ENCODE data around the gene CLMN. TPM values are rescaled to one million over a fixed set of nuclear protein-coding genes. Genes with fewer than 3 reads are reported as not detected.

Gene CLMN
- total RNA-seq, 1 donor from 2014 or later: 19.6 TPM

DNA sequence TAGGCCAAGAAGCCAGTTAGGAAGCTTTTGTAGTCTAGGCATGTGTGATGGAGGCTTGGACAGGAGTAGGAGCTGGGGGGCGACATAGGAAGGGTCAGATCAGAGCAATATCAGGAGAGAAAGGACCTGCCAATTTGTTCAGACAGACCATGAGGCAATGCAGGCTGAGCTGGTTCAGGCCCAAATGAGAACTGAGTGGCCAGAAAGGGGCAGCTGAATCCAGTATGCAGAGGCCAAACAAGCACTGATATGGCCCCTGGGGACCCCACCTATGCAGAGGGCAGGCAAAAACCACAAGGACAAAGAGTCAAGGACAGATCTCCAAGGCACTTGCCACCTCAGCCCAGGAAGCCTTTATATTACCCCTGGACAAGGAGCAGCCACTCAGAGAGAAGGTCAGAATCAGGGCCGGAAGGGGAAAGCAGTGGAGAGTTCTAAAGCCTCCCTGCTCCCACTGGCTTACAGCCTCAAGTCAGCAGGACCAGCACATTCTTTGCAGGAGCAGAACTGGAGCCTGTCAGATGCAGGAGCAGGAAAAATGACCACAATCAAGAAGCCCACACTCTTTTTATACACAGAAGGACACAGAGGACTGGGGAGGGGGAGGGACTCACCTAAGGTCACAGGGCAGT, 37.2 kb downstream of the CLMN start:
- no peak for TF ChIP-seq POLR2AphosphoS5 (IDR thresholded peaks at IDR 0.05; ENCODE audit: insufficient read depth in 1 of 2, low read depth in 1 of 2)
- TF ChIP-seq POLR2A (IDR thresholded peaks at IDR 0.05): no peak
- H3K27ac ChIP-seq: no peak overlapping the region
- H3K27me3 ChIP-seq: no peaks in the 10 kb centered on the region
- no peaks in the 10 kb centered on the region for H3K36me3 ChIP-seq
- peak in 1 of 2 donors; percentile 91 for DNase-seq (ENCODE audit: extremely low spot score in 2 of 2)
- intact Hi-C loops (cut with DNase I): no loop called here
- H3K4me1 ChIP-seq: no peaks in the 10 kb centered on the region
- no peak overlapping the region for H3K4me3 ChIP-seq
- H3K9me3 ChIP-seq: no peaks in the 10 kb centered on the region

DNA sequence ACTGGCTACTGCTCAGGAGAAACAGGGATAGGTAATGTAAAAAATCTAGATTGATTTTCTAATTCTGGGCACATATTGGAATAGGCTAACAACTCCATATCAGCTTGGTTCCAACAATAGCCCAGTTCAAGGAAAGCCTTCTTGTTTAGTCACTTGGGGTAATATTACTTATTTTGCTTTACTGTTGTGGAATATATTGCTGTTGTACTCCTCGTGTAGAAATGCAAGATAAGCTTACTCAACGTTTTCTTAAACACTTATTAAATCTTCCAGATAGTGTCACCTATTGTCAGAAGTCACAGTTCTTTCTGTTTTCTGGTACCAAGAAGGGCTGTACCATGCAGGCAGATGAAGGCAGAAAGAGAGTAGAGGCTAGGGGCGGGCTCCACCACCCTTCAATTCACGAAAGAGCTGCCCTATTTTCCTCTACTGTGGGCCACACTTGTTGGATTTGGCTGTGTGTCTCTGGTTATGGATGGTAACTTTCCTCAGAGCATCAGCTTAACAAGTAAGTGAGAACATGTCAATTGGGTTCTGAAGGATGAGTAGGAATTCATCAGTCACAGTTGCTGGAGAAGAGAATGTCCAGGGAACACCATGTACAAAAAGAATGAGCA, 38.0 kb downstream of the CLMN start:
- Histone ChIP-seq H3K4me3 (no peak overlapping the region), H3K27me3 (no peaks in the 10 kb centered on the region), H3K9me3 (no peaks in the 10 kb centered on the region), H3K4me1 (no peaks in the 10 kb centered on the region), H3K27ac (no peak overlapping the region), H3K36me3 (no peaks in the 10 kb centered on the region)
- TF ChIP-seq POLR2AphosphoS5 (IDR thresholded peaks at IDR 0.05; ENCODE audit: insufficient read depth in 1 of 2, low read depth in 1 of 2) (no peak), POLR2A (IDR thresholded peaks at IDR 0.05) (no peak), CTCF (IDR thresholded peaks at IDR 0.05) (no peak)
- DNase-seq (ENCODE audit: extremely low spot score in 2 of 2): peak in 1 of 2 donors; percentile 70
- intact Hi-C loops (cut with DNase I): no loop called here

- H3K9me3 ChIP-seq: no peaks in the 10 kb centered on the region
- H3K4me1 ChIP-seq: peaks cover 7% of the 10 kb centered on the region
- DNase-seq (ENCODE audit: extremely low spot score in 2 of 2): no peak
- intact Hi-C loops (cut with DNase I): no loop called here
- H3K4me3 ChIP-seq: no peak overlapping the region
- H3K27ac ChIP-seq: no peak overlapping the region
- TF ChIP-seq CTCF (IDR thresholded peaks at IDR 0.05): no peak
- TF ChIP-seq POLR2A (IDR thresholded peaks at IDR 0.05): no peak
- no peak for TF ChIP-seq POLR2AphosphoS5 (IDR thresholded peaks at IDR 0.05; ENCODE audit: insufficient read depth in 1 of 2, low read depth in 1 of 2)
- H3K27me3 ChIP-seq: no peaks in the 10 kb centered on the region
- H3K36me3 ChIP-seq: no peaks in the 10 kb centered on the region
Observed at GRCh38 chr14:95275494-95275893, 44.2 kb downstream of the CLMN start.

DNA sequence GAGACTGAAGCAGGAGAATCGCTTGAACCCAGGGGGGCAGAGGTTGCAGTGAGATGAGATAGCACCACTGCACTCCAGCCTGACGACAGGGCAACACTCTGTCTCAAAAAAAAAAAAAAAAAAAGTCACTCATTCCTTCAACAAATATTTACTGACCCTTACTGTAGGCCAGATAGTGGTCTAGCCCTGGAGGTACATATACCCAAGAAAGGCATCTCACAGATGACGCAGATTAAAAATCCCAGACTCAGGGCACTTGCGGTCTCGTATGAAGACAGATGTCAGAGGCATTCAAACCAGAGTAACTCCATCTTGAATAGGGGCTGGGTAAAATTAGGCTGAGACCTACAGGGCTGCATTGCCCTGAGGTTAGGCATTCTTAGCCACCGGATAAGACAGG, 44.8 kb downstream of the CLMN start:
- TF ChIP-seq POLR2A (IDR thresholded peaks at IDR 0.05): no peak
- no peak for TF ChIP-seq CTCF (IDR thresholded peaks at IDR 0.05)
- TF ChIP-seq POLR2AphosphoS5 (IDR thresholded peaks at IDR 0.05; ENCODE audit: insufficient read depth in 1 of 2, low read depth in 1 of 2): no peak
- Histone ChIP-seq H3K9me3 (no peaks in the 10 kb centered on the region), H3K36me3 (no peaks in the 10 kb centered on the region), H3K27ac (no peak overlapping the region), H3K4me1 (peaks cover 7% of the 10 kb centered on the region), H3K27me3 (no peaks in the 10 kb centered on the region), H3K4me3 (no peak overlapping the region)
- intact Hi-C loops (cut with DNase I): no loop called here
- no peak for DNase-seq (ENCODE audit: extremely low spot score in 2 of 2)

DNA sequence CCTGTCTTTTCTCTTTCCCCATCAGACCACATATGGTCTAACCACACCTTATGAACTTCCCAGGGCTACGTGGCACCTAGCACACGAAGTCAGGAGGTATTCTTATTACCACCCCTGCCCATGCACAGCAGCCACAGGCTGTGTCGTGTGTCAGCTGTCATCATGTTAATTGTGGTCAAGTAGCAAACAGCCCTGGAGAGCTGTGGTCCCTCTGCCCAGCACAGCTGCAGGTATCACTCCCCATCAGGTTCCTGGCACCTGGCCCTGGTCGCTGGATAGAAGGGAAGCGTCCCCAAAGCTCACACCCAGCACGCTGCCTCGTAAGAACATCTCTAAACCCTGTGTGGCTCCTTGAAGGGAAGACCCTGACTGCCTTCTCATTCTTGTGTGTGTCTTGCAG, 45.4 kb downstream of the CLMN start:
- no peak for DNase-seq (ENCODE audit: extremely low spot score in 2 of 2)
- no peak overlapping the region for H3K4me3 ChIP-seq
- no peaks in the 10 kb centered on the region for H3K36me3 ChIP-seq
- intact Hi-C loops (cut with DNase I): no loop called here
- no peak for TF ChIP-seq CTCF (IDR thresholded peaks at IDR 0.05)
- TF ChIP-seq POLR2A (IDR thresholded peaks at IDR 0.05): no peak
- TF ChIP-seq POLR2AphosphoS5 (IDR thresholded peaks at IDR 0.05; ENCODE audit: insufficient read depth in 1 of 2, low read depth in 1 of 2): no peak
- H3K27ac ChIP-seq: no peak overlapping the region
- H3K9me3 ChIP-seq: no peaks in the 10 kb centered on the region
- H3K27me3 ChIP-seq: no peaks in the 10 kb centered on the region
- peaks cover 7% of the 10 kb centered on the region for H3K4me1 ChIP-seq

Data from vagina (tissue), 2 donors.